Measurements from ENCODE around the gene FHOD1. TPM values are rescaled to one million over a fixed set of nuclear protein-coding genes. Genes with fewer than 3 reads are reported as not detected.
A peak's percentile ranks its signal among the peaks of the same experiment; 100 is the strongest.

The FHOD1 gene
- total and polyA plus RNA-seq, 2 donors (not counting 1 experiment from before 2014, with no cell fraction given) = 46.3 to 46.9 TPM

GRCh38 chr16:67183284-67183626, 64.0 kb downstream of the FHOD1 start:
- H3K4me3 Mint-ChIP-seq = no peak overlapping the region
- TF ChIP-seq EZH2 (IDR thresholded peaks at IDR 0.05; ENCODE audit: borderline replicate concordance, insufficient read depth, low read depth, low read length, poor library complexity, severe bottlenecking) = no peak
- no peak for TF ChIP-seq CTCF (IDR thresholded peaks at IDR 0.05)
- Histone ChIP-seq H3K4me3 (ENCODE audit: control extremely low read depth in 1 of 5, extremely low read depth in 1 of 5, insufficient read depth in 1 of 5, low read depth in 2 of 5, low read length in 4 of 5) (peak overlapping the region; percentile 21 to 95 (median 69)), H3K79me2 (ENCODE audit: control insufficient read depth, insufficient read depth, low read length) (no peaks in the 10 kb centered on the region), H3K4me1 (ENCODE audit: control insufficient read depth in 2 of 2, insufficient read depth in 2 of 2, low read length in 2 of 2) (peaks cover 25% of the 10 kb centered on the region in 2 donors), H3K27me3 (replicated peaks in 1 of 4; ENCODE audit: control extremely low read depth in 1 of 4, control insufficient read depth in 3 of 4, insufficient read depth in 4 of 4, low read length in 3 of 4) (peaks cover 0 to 38% (median 8%) of the 10 kb centered on the region in 4 experiments), H2AFZ (ENCODE audit: insufficient read depth, low read depth, low read length, poor library complexity, severe bottlenecking) (peak overlapping the region; percentile 88), H4K20me1 (ENCODE audit: control insufficient read depth, insufficient read depth, low read length, poor library complexity, severe bottlenecking) (peaks cover 4% of the 10 kb centered on the region), H3K4me2 (replicated peaks; ENCODE audit: low read depth, low read length, poor library complexity, severe bottlenecking) (peak overlapping the region; percentile 99), H3K36me3 (replicated peaks in 1 of 2; ENCODE audit: control extremely low read depth in 1 of 2, control insufficient read depth in 1 of 2, extremely low read depth in 1 of 2, insufficient read depth in 2 of 2, low read length in 1 of 2) (no peaks in the 10 kb centered on the region), H3K9me3 (ENCODE audit: control extremely low read depth in 1 of 3, control insufficient read depth in 2 of 3, insufficient read depth in 1 of 3, low read length in 2 of 3) (peaks cover 0 to 3% (median 0%) of the 10 kb centered on the region in 3 donors), H3K27ac (ENCODE audit: low read length in 2 of 2) (peak overlapping the region; percentile 76 to 96), H3K9ac (ENCODE audit: low read length) (peak overlapping the region; percentile 86)
- no peak overlapping the region for H3K27ac Mint-ChIP-seq
- ChIA-PET POLR2A (interaction anchor here (0.6 to 1.1 kb wide), 2 partner anchors 22 to 61 kb away, joined by 3 to 4 read pairs; no protein-coding TSS in a partner anchor), CTCF (interaction anchor here (1.1 to 2.9 kb wide), 4 partner anchors 14 to 28 kb away, joined by 5 to 11 read pairs (median 6); partner anchors contain the start of genes FBXL8, NOL3 and TRADD)
- no peaks in the 10 kb centered on the region for H3K9me3 Mint-ChIP-seq (ENCODE audit: insufficient read depth)
- ATAC-seq (ENCODE audit: low read depth) (no peak), DNase-seq (no peak)
- H3K4me1 Mint-ChIP-seq = peaks cover 17% of the 10 kb centered on the region
- WGBS (ENCODE audit: insufficient coverage) = 30% methylated on average over 7 of the region's 11 CpGs
- intact Hi-C loops (cut with micrococcal nuclease) = loop anchor here (1.0 kb wide), 4 partner anchors 9 to 154 kb away; partner anchors contain the start of genes CBFB, E2F4, FBXL8 and TMEM208
- peaks cover 17% of the 10 kb centered on the region for H3K27me3 Mint-ChIP-seq

- CTCF ChIA-PET = interaction anchor here (1.5 to 2.9 kb wide), 3 partner anchors 13 to 22 kb away, joined by 5 to 11 read pairs (median 6); partner anchors contain the start of genes FBXL8, NOL3 and TRADD
- TF ChIP-seq CTCF (IDR thresholded peaks at IDR 0.05) (no peak), EZH2 (IDR thresholded peaks at IDR 0.05; ENCODE audit: borderline replicate concordance, insufficient read depth, low read depth, low read length, poor library complexity, severe bottlenecking) (no peak)
- peaks cover 19% of the 10 kb centered on the region for H3K4me1 Mint-ChIP-seq
- Histone ChIP-seq H3K79me2 (ENCODE audit: control insufficient read depth, insufficient read depth, low read length) (no peaks in the 10 kb centered on the region), H2AFZ (ENCODE audit: insufficient read depth, low read depth, low read length, poor library complexity, severe bottlenecking) (no peak overlapping the region), H3K27ac (ENCODE audit: low read length in 2 of 2) (no peak overlapping the region), H3K9me3 (ENCODE audit: control extremely low read depth in 1 of 3, control insufficient read depth in 2 of 3, insufficient read depth in 1 of 3, low read length in 2 of 3) (peaks cover 0 to 5% (median 0%) of the 10 kb centered on the region in 3 donors), H3K36me3 (replicated peaks in 1 of 2; ENCODE audit: control extremely low read depth in 1 of 2, control insufficient read depth in 1 of 2, extremely low read depth in 1 of 2, insufficient read depth in 2 of 2, low read length in 1 of 2) (no peaks in the 10 kb centered on the region), H3K4me1 (ENCODE audit: control insufficient read depth in 2 of 2, insufficient read depth in 2 of 2, low read length in 2 of 2) (peaks cover 31 to 32% of the 10 kb centered on the region in 2 donors), H3K9ac (ENCODE audit: low read length) (no peak overlapping the region), H3K27me3 (replicated peaks in 1 of 4; ENCODE audit: control extremely low read depth in 1 of 4, control insufficient read depth in 3 of 4, insufficient read depth in 4 of 4, low read length in 3 of 4) (peaks cover 0 to 38% (median 13%) of the 10 kb centered on the region in 4 experiments), H3K4me3 (ENCODE audit: control extremely low read depth in 1 of 5, extremely low read depth in 1 of 5, insufficient read depth in 1 of 5, low read depth in 2 of 5, low read length in 4 of 5) (no peak overlapping the region), H3K4me2 (replicated peaks; ENCODE audit: low read depth, low read length, poor library complexity, severe bottlenecking) (no peak overlapping the region), H4K20me1 (ENCODE audit: control insufficient read depth, insufficient read depth, low read length, poor library complexity, severe bottlenecking) (peaks cover 4% of the 10 kb centered on the region)
- H3K27ac Mint-ChIP-seq = no peak overlapping the region
- H3K4me3 Mint-ChIP-seq = no peak overlapping the region
- POLR2A ChIA-PET = interaction anchor here (0.7 kb wide), 1 partner anchor 11 kb away, joined by 7 read pairs; no protein-coding TSS in a partner anchor
- intact Hi-C loops (cut with micrococcal nuclease) = no loop called here
- 79% methylated on average over 2 of the region's 2 CpGs for WGBS (ENCODE audit: insufficient coverage)
- DNase-seq (no peak), ATAC-seq (ENCODE audit: low read depth) (no peak)
- no peaks in the 10 kb centered on the region for H3K9me3 Mint-ChIP-seq (ENCODE audit: insufficient read depth)
- H3K27me3 Mint-ChIP-seq = peaks cover 21% of the 10 kb centered on the region
These were observed 65.0 kb downstream of the FHOD1 start for GRCh38 chr16:67182288-67182687.

Data from B cell (primary cell).